ENCODE data around the gene NUP88. TPM values are rescaled to one million over a fixed set of nuclear protein-coding genes. Genes with fewer than 3 reads are reported as not detected.

The NUP88 gene
- total and polyA plus RNA-seq, 10 of the 15 experiments (the other 5 are each of a cell fraction or from before 2014, with no cell fraction given): 110 to 244 (median 188) TPM

DNA sequence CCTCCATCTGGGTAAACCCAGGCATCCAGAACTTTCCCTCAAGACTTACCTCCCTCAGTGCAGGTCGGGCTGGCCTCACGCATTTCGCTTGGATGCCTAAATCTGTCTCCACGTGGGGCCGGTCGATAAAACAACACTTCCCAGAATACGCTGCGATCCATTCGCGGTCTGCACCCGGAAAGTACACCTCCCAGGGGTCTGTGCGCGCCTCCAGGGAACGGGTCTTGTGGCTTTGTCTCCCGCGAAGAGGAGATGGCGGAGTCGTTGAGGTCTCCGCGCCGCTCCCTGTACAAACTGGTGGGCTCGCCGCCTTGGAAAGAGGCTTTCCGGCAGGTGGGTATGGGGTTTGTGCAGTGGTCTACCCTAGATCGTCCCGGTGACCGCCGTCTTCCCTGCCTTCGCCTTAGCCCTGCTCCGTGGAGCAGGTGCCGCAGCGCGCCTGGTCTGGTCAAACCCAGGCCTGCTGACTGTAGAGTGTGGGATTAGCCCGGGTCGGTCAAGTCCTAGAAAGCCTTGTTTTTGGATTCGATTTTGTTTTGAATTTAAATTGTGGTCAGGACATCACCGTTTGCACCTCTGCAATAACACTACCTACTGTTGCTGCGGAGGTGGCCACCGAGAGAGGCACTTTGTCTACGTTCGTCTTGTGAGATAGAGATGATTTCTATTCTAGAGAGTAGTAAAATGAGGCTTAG is 644 bp upstream of the NUP88 start, which contains the start of gene RPAIN (continued):
- TF ChIP-seq, protein P1, sequence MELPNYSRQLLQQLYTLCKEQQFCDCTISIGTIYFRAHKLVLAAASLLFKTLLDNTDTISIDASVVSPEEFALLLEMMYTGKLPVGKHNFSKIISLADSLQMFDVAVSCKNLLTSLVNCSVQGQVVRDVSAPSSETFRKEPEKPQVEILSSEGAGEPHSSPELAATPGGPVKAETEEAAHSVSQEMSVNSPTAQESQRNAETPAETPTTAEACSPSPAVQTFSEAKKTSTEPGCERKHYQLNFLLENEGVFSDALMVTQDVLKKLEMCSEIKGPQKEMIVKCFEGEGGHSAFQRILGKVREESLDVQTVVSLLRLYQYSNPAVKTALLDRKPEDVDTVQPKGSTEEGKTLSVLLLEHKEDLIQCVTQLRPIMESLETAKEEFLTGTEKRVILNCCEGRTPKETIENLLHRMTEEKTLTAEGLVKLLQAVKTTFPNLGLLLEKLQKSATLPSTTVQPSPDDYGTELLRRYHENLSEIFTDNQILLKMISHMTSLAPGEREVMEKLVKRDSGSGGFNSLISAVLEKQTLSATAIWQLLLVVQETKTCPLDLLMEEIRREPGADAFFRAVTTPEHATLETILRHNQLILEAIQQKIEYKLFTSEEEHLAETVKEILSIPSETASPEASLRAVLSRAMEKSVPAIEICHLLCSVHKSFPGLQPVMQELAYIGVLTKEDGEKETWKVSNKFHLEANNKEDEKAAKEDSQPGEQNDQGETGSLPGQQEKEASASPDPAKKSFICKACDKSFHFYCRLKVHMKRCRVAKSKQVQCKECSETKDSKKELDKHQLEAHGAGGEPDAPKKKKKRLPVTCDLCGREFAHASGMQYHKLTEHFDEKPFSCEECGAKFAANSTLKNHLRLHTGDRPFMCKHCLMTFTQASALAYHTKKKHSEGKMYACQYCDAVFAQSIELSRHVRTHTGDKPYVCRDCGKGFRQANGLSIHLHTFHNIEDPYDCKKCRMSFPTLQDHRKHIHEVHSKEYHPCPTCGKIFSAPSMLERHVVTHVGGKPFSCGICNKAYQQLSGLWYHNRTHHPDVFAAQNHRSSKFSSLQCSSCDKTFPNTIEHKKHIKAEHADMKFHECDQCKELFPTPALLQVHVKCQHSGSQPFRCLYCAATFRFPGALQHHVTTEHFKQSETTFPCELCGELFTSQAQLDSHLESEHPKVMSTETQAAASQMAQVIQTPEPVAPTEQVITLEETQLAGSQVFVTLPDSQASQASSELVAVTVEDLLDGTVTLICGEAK (IDR thresholded peaks at IDR 0.05; ENCODE audit: borderline replicate concordance): peak; percentile 62; the same call in 1 of the 2 replicates
- TF ChIP-seq PAX8 (IDR thresholded peaks at IDR 0.05) (no peak), CBX3 (IDR thresholded peaks at IDR 0.05; ENCODE audit: borderline replicate concordance, low read depth) (no peak), YBX1 (IDR thresholded peaks at IDR 0.05) (no peak), FOXM1 (IDR thresholded peaks at IDR 0.05; ENCODE audit: low read depth, low read length) (no peak), GABPA (IDR thresholded peaks at IDR 0.05; ENCODE audit: low read depth) (no peak), ETV6 (conservative IDR thresholded peaks at IDR 0.05 in 1 of 2, IDR thresholded peaks at IDR 0.05 in 1 of 2; ENCODE audit: borderline replicate concordance in 1 of 2, low read depth in 1 of 2) (no peak), PML (IDR thresholded peaks at IDR 0.05; ENCODE audit: low read length) (peak; percentile 66; the same call in 1 of the 2 replicates), HCFC1 (IDR thresholded peaks at IDR 0.05; ENCODE audit: low read length) (peak; percentile 85), KDM1A (IDR thresholded peaks at IDR 0.05; ENCODE audit: borderline replicate concordance) (no peak), CHD2 (IDR thresholded peaks at IDR 0.05; ENCODE audit: borderline replicate concordance, low read depth, low read length) (no peak; the same call in 1 of the 2 replicates), SREBF2 (IDR thresholded peaks at IDR 0.05; ENCODE audit: low read length) (no peak)
- TF ChIP-seq, protein P2, sequence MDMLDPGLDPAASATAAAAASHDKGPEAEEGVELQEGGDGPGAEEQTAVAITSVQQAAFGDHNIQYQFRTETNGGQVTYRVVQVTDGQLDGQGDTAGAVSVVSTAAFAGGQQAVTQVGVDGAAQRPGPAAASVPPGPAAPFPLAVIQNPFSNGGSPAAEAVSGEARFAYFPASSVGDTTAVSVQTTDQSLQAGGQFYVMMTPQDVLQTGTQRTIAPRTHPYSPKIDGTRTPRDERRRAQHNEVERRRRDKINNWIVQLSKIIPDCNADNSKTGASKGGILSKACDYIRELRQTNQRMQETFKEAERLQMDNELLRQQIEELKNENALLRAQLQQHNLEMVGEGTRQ (IDR thresholded peaks at IDR 0.05; ENCODE audit: borderline replicate concordance, low read depth, low read length): no peak; the same call in 1 of the 2 replicates
- TF ChIP-seq, protein P3, sequence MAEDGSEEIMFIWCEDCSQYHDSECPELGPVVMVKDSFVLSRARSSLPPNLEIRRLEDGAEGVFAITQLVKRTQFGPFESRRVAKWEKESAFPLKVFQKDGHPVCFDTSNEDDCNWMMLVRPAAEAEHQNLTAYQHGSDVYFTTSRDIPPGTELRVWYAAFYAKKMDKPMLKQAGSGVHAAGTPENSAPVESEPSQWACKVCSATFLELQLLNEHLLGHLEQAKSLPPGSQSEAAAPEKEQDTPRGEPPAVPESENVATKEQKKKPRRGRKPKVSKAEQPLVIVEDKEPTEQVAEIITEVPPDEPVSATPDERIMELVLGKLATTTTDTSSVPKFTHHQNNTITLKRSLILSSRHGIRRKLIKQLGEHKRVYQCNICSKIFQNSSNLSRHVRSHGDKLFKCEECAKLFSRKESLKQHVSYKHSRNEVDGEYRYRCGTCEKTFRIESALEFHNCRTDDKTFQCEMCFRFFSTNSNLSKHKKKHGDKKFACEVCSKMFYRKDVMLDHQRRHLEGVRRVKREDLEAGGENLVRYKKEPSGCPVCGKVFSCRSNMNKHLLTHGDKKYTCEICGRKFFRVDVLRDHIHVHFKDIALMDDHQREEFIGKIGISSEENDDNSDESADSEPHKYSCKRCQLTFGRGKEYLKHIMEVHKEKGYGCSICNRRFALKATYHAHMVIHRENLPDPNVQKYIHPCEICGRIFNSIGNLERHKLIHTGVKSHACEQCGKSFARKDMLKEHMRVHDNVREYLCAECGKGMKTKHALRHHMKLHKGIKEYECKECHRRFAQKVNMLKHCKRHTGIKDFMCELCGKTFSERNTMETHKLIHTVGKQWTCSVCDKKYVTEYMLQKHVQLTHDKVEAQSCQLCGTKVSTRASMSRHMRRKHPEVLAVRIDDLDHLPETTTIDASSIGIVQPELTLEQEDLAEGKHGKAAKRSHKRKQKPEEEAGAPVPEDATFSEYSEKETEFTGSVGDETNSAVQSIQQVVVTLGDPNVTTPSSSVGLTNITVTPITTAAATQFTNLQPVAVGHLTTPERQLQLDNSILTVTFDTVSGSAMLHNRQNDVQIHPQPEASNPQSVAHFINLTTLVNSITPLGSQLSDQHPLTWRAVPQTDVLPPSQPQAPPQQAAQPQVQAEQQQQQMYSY (CRISPR knock-in tag; IDR thresholded peaks at IDR 0.05): no peak
- TF ChIP-seq, protein P4, sequence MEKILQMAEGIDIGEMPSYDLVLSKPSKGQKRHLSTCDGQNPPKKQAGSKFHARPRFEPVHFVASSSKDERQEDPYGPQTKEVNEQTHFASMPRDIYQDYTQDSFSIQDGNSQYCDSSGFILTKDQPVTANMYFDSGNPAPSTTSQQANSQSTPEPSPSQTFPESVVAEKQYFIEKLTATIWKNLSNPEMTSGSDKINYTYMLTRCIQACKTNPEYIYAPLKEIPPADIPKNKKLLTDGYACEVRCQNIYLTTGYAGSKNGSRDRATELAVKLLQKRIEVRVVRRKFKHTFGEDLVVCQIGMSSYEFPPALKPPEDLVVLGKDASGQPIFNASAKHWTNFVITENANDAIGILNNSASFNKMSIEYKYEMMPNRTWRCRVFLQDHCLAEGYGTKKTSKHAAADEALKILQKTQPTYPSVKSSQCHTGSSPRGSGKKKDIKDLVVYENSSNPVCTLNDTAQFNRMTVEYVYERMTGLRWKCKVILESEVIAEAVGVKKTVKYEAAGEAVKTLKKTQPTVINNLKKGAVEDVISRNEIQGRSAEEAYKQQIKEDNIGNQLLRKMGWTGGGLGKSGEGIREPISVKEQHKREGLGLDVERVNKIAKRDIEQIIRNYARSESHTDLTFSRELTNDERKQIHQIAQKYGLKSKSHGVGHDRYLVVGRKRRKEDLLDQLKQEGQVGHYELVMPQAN (conservative IDR thresholded peaks at IDR 0.05): peak; percentile 97
- TF ChIP-seq, protein P5, sequence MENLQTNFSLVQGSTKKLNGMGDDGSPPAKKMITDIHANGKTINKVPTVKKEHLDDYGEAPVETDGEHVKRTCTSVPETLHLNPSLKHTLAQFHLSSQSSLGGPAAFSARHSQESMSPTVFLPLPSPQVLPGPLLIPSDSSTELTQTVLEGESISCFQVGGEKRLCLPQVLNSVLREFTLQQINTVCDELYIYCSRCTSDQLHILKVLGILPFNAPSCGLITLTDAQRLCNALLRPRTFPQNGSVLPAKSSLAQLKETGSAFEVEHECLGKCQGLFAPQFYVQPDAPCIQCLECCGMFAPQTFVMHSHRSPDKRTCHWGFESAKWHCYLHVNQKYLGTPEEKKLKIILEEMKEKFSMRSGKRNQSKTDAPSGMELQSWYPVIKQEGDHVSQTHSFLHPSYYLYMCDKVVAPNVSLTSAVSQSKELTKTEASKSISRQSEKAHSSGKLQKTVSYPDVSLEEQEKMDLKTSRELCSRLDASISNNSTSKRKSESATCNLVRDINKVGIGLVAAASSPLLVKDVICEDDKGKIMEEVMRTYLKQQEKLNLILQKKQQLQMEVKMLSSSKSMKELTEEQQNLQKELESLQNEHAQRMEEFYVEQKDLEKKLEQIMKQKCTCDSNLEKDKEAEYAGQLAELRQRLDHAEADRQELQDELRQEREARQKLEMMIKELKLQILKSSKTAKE (IDR thresholded peaks at IDR 0.05; ENCODE audit: low read depth, poor library complexity, severe bottlenecking): peak; percentile 1

Data from GM12878 (cell line).